IMR-90 (cell line): ENCODE data around the gene MICALL2. TPM values are rescaled to one million over a fixed set of nuclear protein-coding genes. Genes with fewer than 3 reads are reported as not detected.

Source experiments
- ATAC-seq: fragments of 200-7000 bp; cut with Tn5 transposase; 2 replicates; pipeline ENCODE4 v1.9.1; 2020; ENCODE audit warnings: low read depth, mild to moderate bottlenecking, moderate library complexity
- BruUV-seq: library from RNA; stranded (reverse); fragments of 400-500 nt; replicated peaks from 2 replicates; lab custom pipeline; 2021; lab: Mats Ljungman, UMichigan
- CTCF ChIA-PET: fragments of 300-600 bp; formaldehyde crosslinking; extraction: SDS; loops from one replicate; lab custom pipeline; 2021; ENCODE audit warnings: antibody characterized with exemption; lab: Yijun Ruan, JAX
- POLR2A ChIA-PET: fragments of 300-600 bp; sonication (Branson Sonifier 250); formaldehyde crosslinking; loops from one replicate; lab custom pipeline; 2022; ENCODE audit warnings: antibody characterized with exemption; ENCODE audit not compliant: unreplicated experiment; lab: Charles Lee
- DNase-seq: peaks from one replicate; pipeline ENCODE4 v3.0.0; 2013
- H2AFZ ChIP-seq: replicated peaks from 2 replicates; pipeline ENCODE3; 2013; ENCODE audit warnings: low read length, mild to moderate bottlenecking; ENCODE audit not compliant: poor library complexity
- H2AK5ac ChIP-seq: 2 replicates; pipeline ENCODE4 v1.6.1; 2013; ENCODE audit warnings: low read depth, low read length, inconsistent platforms
- H2AK9ac ChIP-seq: replicated peaks from 2 replicates; pipeline ENCODE3; 2013; ENCODE audit warnings: mild to moderate bottlenecking, low read depth, low read length, moderate library complexity; ENCODE audit not compliant: poor library complexity
- H2BK120ac ChIP-seq: 2 replicates; pipeline ENCODE4 v1.6.1; 2013; ENCODE audit warnings: low read depth, low read length, inconsistent platforms
- H2BK15ac ChIP-seq: 3 replicates; pipeline ENCODE4 v1.6.1; 2013; ENCODE audit warnings: low read depth, low read length, inconsistent platforms
- H2BK20ac ChIP-seq: 2 replicates; pipeline ENCODE4 v1.6.1; 2013; ENCODE audit warnings: low read depth, mild to moderate bottlenecking, inconsistent platforms, low read length, moderate library complexity
- H2BK5ac ChIP-seq: 2 replicates; pipeline ENCODE4 v1.6.1; 2013; ENCODE audit warnings: mild to moderate bottlenecking, low read depth, low read length, inconsistent platforms; ENCODE audit not compliant: poor library complexity, severe bottlenecking
- H3K14ac ChIP-seq: replicated peaks from 2 replicates; pipeline ENCODE4 v1.6.1; 2013; ENCODE audit warnings: low read depth, low read length, inconsistent platforms
- H3K18ac ChIP-seq: 2 replicates; pipeline ENCODE4 v1.6.1; 2013; ENCODE audit warnings: low read depth, low read length, control low read depth
- H3K23ac ChIP-seq: 2 replicates; pipeline ENCODE4 v1.6.1; 2013; ENCODE audit warnings: low read depth, low read length, inconsistent platforms
- H3K27ac ChIP-seq: 2 replicates; pipeline ENCODE4 v1.5.1; 2013; ENCODE audit warnings: mild to moderate bottlenecking, control low read depth, low read length; ENCODE audit not compliant: insufficient read depth
- H3K27me3 ChIP-seq: 2 replicates; pipeline ENCODE4 v1.6.1; 2013; ENCODE audit warnings: low read length; ENCODE audit not compliant: control insufficient read depth, insufficient read depth
- H3K36me3 ChIP-seq: 2 replicates; pipeline ENCODE4 v1.6.1; 2013; ENCODE audit warnings: low read length, mixed read lengths; ENCODE audit not compliant: control insufficient read depth, insufficient read depth
- H3K4ac ChIP-seq: 2 replicates; pipeline ENCODE4 v1.6.1; 2013; ENCODE audit warnings: low read depth, low read length, inconsistent platforms
- H3K4me1 ChIP-seq: 2 replicates; pipeline ENCODE4 v1.6.1; 2013; ENCODE audit warnings: low read length, mixed read lengths; ENCODE audit not compliant: control insufficient read depth, insufficient read depth
- H3K4me2 ChIP-seq: 2 replicates; pipeline ENCODE4 v1.6.1; 2013; ENCODE audit warnings: low read depth, mild to moderate bottlenecking, control low read depth, low read length, moderate library complexity
- H3K4me3 ChIP-seq: 2 replicates; pipeline ENCODE4 v1.5.1; 2013; ENCODE audit warnings: low read depth, mild to moderate bottlenecking, control low read depth, low read length, moderate library complexity; ENCODE audit not compliant: insufficient read depth
- H3K56ac ChIP-seq: 2 replicates; pipeline ENCODE4 v1.6.1; 2013; ENCODE audit warnings: low read length, inconsistent platforms; ENCODE audit not compliant: insufficient read depth; ENCODE audit errors: extremely low read depth
- H3K79me1 ChIP-seq, 2 experiments: 2 replicates each; pipeline ENCODE4 v1.6.1; 2013; ENCODE audit warnings: low read length in 2 of 2, inconsistent platforms in 1 of 2, low read depth in 1 of 2
- H3K9ac ChIP-seq: 2 replicates; pipeline ENCODE4 v1.6.1; 2013; ENCODE audit warnings: low read depth, low read length, control low read depth
- H3K9me1 ChIP-seq: 2 replicates; pipeline ENCODE4 v1.6.1; 2013; ENCODE audit warnings: low read length, inconsistent platforms; ENCODE audit not compliant: insufficient read depth
- H3K9me3 ChIP-seq: 2 replicates; pipeline ENCODE4 v1.6.1; 2013; ENCODE audit warnings: low read length; ENCODE audit not compliant: control insufficient read depth, insufficient read depth
- H4K20me1 ChIP-seq: 2 replicates; pipeline ENCODE4 v1.6.1; 2013; ENCODE audit warnings: low read length, inconsistent platforms; ENCODE audit not compliant: insufficient read depth
- H4K5ac ChIP-seq: 2 replicates; pipeline ENCODE4 v1.6.1; 2013; ENCODE audit warnings: mild to moderate bottlenecking, low read depth, low read length, control low read depth
- H4K8ac ChIP-seq, 2 experiments: 2 replicates each; pipeline ENCODE4 v1.6.1; 2013; ENCODE audit warnings: low read depth in 2 of 2, low read length in 2 of 2, control low read depth in 1 of 2, inconsistent platforms in 1 of 2
- H4K91ac ChIP-seq: 2 replicates; pipeline ENCODE4 v1.6.1; 2013; ENCODE audit warnings: low read depth, low read length, inconsistent platforms; ENCODE audit not compliant: insufficient read depth
- BHLHE40 ChIP-seq: fragments of 150-350 bp; IDR thresholded peaks from 2 replicates; pipeline ENCODE4 v1.6.1; 2016; ENCODE audit warnings: mild to moderate bottlenecking, low read depth, low read length
- CEBPB ChIP-seq: IDR thresholded peaks from 2 replicates; pipeline ENCODE4 v1.6.1; 2012; ENCODE audit warnings: low read depth, low read length, improper control_type of control experiment
- CHD1 ChIP-seq: IDR thresholded peaks from 2 replicates; pipeline ENCODE4 v1.6.1; 2012; ENCODE audit warnings: low read depth, low read length, improper control_type of control experiment
- MAFK ChIP-seq: IDR thresholded peaks from 2 replicates; pipeline ENCODE4 v1.6.1; 2012; ENCODE audit warnings: low read depth, low read length, improper control_type of control experiment
- MXI1 ChIP-seq: IDR thresholded peaks from 2 replicates; pipeline ENCODE4 v1.6.1; 2012; ENCODE audit warnings: low read depth, mild to moderate bottlenecking, low read length, moderate library complexity, borderline replicate concordance
- POLR2A ChIP-seq: IDR thresholded peaks from 2 replicates; pipeline ENCODE4 v1.6.1; 2012; ENCODE audit warnings: mild to moderate bottlenecking, low read depth, low read length
- RFX5 ChIP-seq: IDR thresholded peaks from 2 replicates; pipeline ENCODE4 v1.8.0; 2012; ENCODE audit warnings: low read depth, mild to moderate bottlenecking, low read length, moderate library complexity
- WGBS, 2 experiments: methylation state at CpG; one replicate each; pipeline versions ENCODE4 v1.1.5 to v1.1.7; 2013; ENCODE audit warnings: missing lambda C conversion rate in 2 of 2; ENCODE audit not compliant: insufficient read length in 1 of 2; ENCODE audit errors: extremely low coverage in 2 of 2; 5-methylcytosine and 5-hydroxymethylcytosine counted together
- dilution Hi-C: fragments of 300-500 bp; cut with HindIII; formaldehyde crosslinking; loops from one replicate; pipeline ENCODE4 v1.14.3; 2018; ENCODE audit warnings: low sequenced_read_pairs; ENCODE audit not compliant: unreplicated experiment
- in situ Hi-C: fragments of 300-500 bp; cut with MboI; formaldehyde crosslinking; loops from 3 replicates; pipeline ENCODE4 v1.14.3; 2019; ENCODE audit warnings: low sequenced_read_pairs, inconsistent platforms, mixed read lengths
- intact Hi-C: fragments of 100-400 bp; cut with micrococcal nuclease; formaldehyde crosslinking; loops from 2 replicates; pipeline ENCODE4 v1.10.0; 2022
- polyA plus RNA-seq, 3 experiments: library from polyadenylated mRNA; depleted of rRNA; stranded (reverse); fragments of >200 nt; gene quantifications; 2 replicates each; pipeline ENCODE4 v1.2.3, GENCODE V29; 2012; ENCODE audit warnings: low replicate concordance in 1 of 3
- total RNA-seq: library from RNA; depleted of rRNA; stranded (reverse); fragments of >200 nt; gene quantifications from 2 replicates; pipeline ENCODE4 v1.2.3, GENCODE V29; 2012

MICALL2 gene
- total and polyA plus RNA-seq, 2 of the 4 experiments (the other 2 are of a cell fraction) = 6.6 to 34.1 TPM

GRCh38 chr7:1393421-1393820, 65.8 kb downstream of the MICALL2 start:
- H4K8ac ChIP-seq = no peak overlapping the region
- H2AK5ac ChIP-seq = no peak overlapping the region
- dilution Hi-C loops = no loop called here
- no peak overlapping the region for H3K56ac ChIP-seq
- no peak overlapping the region for H2BK20ac ChIP-seq
- no peak overlapping the region for H3K4ac ChIP-seq
- no peak for DNase-seq
- CTCF ChIA-PET = no interaction called here
- peaks cover 55% of the 10 kb centered on the region for H3K27me3 ChIP-seq
- H3K18ac ChIP-seq = no peak overlapping the region
- no TSS peak for BruUV-seq
- no peak overlapping the region for H3K9ac ChIP-seq
- no peaks in the 10 kb centered on the region for H3K79me1 ChIP-seq
- WGBS, 2 experiments = no CpG with 5 or more reads among the region's 7 CpGs
- no peaks in the 10 kb centered on the region for H4K20me1 ChIP-seq
- no peak overlapping the region for H2AFZ ChIP-seq
- no peak overlapping the region for H3K4me2 ChIP-seq
- no peak overlapping the region for H2BK5ac ChIP-seq
- no peak overlapping the region for H4K5ac ChIP-seq
- POLR2A ChIA-PET = no interaction called here
- peaks cover 20% of the 10 kb centered on the region for H3K9me3 ChIP-seq
- no peaks in the 10 kb centered on the region for H3K36me3 ChIP-seq
- no peak overlapping the region for H3K14ac ChIP-seq
- no peak overlapping the region for H2BK15ac ChIP-seq
- H3K4me3 ChIP-seq = no peak overlapping the region
- no peak overlapping the region for H2AK9ac ChIP-seq
- TF ChIP-seq RFX5 = no peak
- no peak for TF ChIP-seq MXI1
- no peak for TF ChIP-seq POLR2A
- TF ChIP-seq CEBPB = no peak
- TF ChIP-seq MAFK = no peak
- no peak for TF ChIP-seq BHLHE40
- no peak for TF ChIP-seq CHD1
- no peak overlapping the region for H2BK120ac ChIP-seq
- no peak overlapping the region for H4K91ac ChIP-seq
- in situ Hi-C loops = no loop called here
- no peaks in the 10 kb centered on the region for H3K9me1 ChIP-seq
- no peak overlapping the region for H3K23ac ChIP-seq
- intact Hi-C loops = no loop called here
- no peaks in the 10 kb centered on the region for H3K4me1 ChIP-seq
- H3K27ac ChIP-seq = no peak overlapping the region
- no peak for ATAC-seq
